Endothelial cell of umbilical vein (primary cell): ENCODE data around the gene BACH2. TPM values are rescaled to one million over a fixed set of nuclear protein-coding genes. Genes with fewer than 3 reads are reported as not detected.

Experiments
- BruUV-seq: library from RNA; stranded (reverse); fragments of 400-500 nt; replicated peaks from 2 replicates; lab custom pipeline; 2021; lab: Mats Ljungman, UMichigan
- CTCF ChIA-PET: fragments of 300-600, 350-600 bp; sonication (Branson Sonifier 250); formaldehyde crosslinking; loops from one replicate; lab custom pipeline; 2021; ENCODE audit warnings: antibody characterized with exemption, inconsistent platforms; lab: Charles Lee
- POLR2A ChIA-PET: fragments of 300-600, 350-600 bp; sonication (Branson Sonifier 250); formaldehyde crosslinking; loops from one replicate; lab custom pipeline; 2021; ENCODE audit warnings: antibody characterized with exemption, inconsistent platforms; lab: Charles Lee
- DNase-seq: peaks from one replicate; pipeline ENCODE4 v3.0.0-alpha.2; 2011; ENCODE audit warnings: low read depth, low spot score
- FAIRE-seq: peaks from 2 replicates; lab custom pipeline; 2011; peaks lifted over from hg19 to GRCh38; lab: Jason Lieb, UNC
- H2AFZ ChIP-seq: 2 replicates; pipeline ENCODE4 v1.6.0; 2012; ENCODE audit warnings: low read depth, low read length, control low read depth, inconsistent platforms
- H3K27ac ChIP-seq: 2 replicates; pipeline ENCODE4 v1.5.1; 2011; ENCODE audit warnings: low read depth, mild to moderate bottlenecking, control low read depth, low read length, moderate library complexity; ENCODE audit not compliant: insufficient read depth
- H3K27me3 ChIP-seq, 2 experiments: 2 replicates each; pipeline versions ENCODE4 v1.6.0 to v1.6.1; 2011; ENCODE audit warnings: low read length in 2 of 2, mixed read lengths in 1 of 2; ENCODE audit not compliant: control insufficient read depth in 2 of 2, insufficient read depth in 2 of 2
- H3K36me3 ChIP-seq, 2 experiments: 2 replicates in 1 of 2; 3 replicates in 1 of 2; pipeline ENCODE4 v1.5.1; 2011; ENCODE audit warnings: low read length in 2 of 2, mild to moderate bottlenecking in 1 of 2, moderate library complexity in 1 of 2; ENCODE audit not compliant: control insufficient read depth in 2 of 2, insufficient read depth in 2 of 2; ENCODE audit errors: extremely low read depth in 1 of 2
- H3K4me1 ChIP-seq: 3 replicates; pipeline ENCODE4 v1.5.1; 2011; ENCODE audit warnings: mild to moderate bottlenecking, low read length; ENCODE audit not compliant: control insufficient read depth, insufficient read depth; ENCODE audit errors: extremely low read depth
- H3K4me2 ChIP-seq: 2 replicates; pipeline ENCODE4 v1.6.1; 2011; ENCODE audit warnings: low read length, control low read depth, mixed read lengths; ENCODE audit not compliant: insufficient read depth
- H3K4me3 ChIP-seq, 3 experiments: fragments of 200-600 bp in 1 of 3; sonication (generic), shearing (Covaris generic) in 1 of 3; replicated peaks in 1 of 3; 2 replicates each; pipeline ENCODE4 v1.5.1; 2011 to 2016; ENCODE audit warnings: control low read depth in 3 of 3, low read length in 3 of 3, mild to moderate bottlenecking in 2 of 3, inconsistent platforms in 1 of 3, low read depth in 1 of 3, moderate library complexity in 1 of 3; ENCODE audit not compliant: insufficient read depth in 1 of 3
- H3K79me2 ChIP-seq: 2 replicates; pipeline ENCODE4 v1.6.0; 2012; ENCODE audit warnings: low read length, inconsistent platforms; ENCODE audit not compliant: control insufficient read depth, insufficient read depth
- H3K9ac ChIP-seq: replicated peaks from 2 replicates; pipeline ENCODE3; 2011; ENCODE audit warnings: low read length, control low read depth; ENCODE audit not compliant: insufficient read depth; ENCODE audit errors: extremely low read depth
- H3K9me1 ChIP-seq: replicated peaks from 3 replicates; pipeline ENCODE4 v1.6.0; 2011; ENCODE audit warnings: mild to moderate bottlenecking, low read length; ENCODE audit not compliant: control insufficient read depth, insufficient read depth; ENCODE audit errors: extremely low read depth
- H3K9me3 ChIP-seq: replicated peaks from 2 replicates; pipeline ENCODE4 v1.5.1; 2012; ENCODE audit warnings: low read length, inconsistent platforms; ENCODE audit not compliant: control insufficient read depth, insufficient read depth
- H4K20me1 ChIP-seq: replicated peaks from 2 replicates; pipeline ENCODE3; 2011; ENCODE audit warnings: mild to moderate bottlenecking, low read length; ENCODE audit not compliant: control insufficient read depth, insufficient read depth; ENCODE audit errors: extremely low read depth
- CTCF ChIP-seq, 2 donors: IDR thresholded peaks; 1 replicate in 1 of 2; 2 replicates in 1 of 2; pipeline ENCODE4 v1.5.1; 2011; ENCODE audit warnings: low read length in 2 of 2, mild to moderate bottlenecking in 2 of 2, moderate library complexity in 2 of 2, control low read depth in 1 of 2, inconsistent platforms in 1 of 2, low read depth in 1 of 2; ENCODE audit not compliant: insufficient read depth in 1 of 2; ENCODE audit errors: extremely low read depth in 1 of 2
- JUN ChIP-seq: IDR thresholded peaks from 2 replicates; pipeline ENCODE4 v1.6.1; 2011; ENCODE audit warnings: borderline replicate concordance, low read depth; ENCODE audit not compliant: insufficient read length, insufficient read depth
- MAX ChIP-seq: IDR thresholded peaks from 2 replicates; pipeline ENCODE4 v1.6.1; 2011; ENCODE audit not compliant: insufficient read depth, insufficient read length
- POLR2A ChIP-seq: IDR thresholded peaks from 2 replicates; pipeline ENCODE4 v1.6.1; 2012; ENCODE audit warnings: low read depth, mild to moderate bottlenecking, control low read depth, low read length
- POLR2AphosphoS5 ChIP-seq: IDR thresholded peaks from 2 replicates; pipeline ENCODE4 v1.6.1; 2012; ENCODE audit warnings: low read depth, mild to moderate bottlenecking, control low read depth, low read length, moderate library complexity; ENCODE audit not compliant: insufficient read depth
- dilution Hi-C: fragments of 300-500 bp; cut with MboI; formaldehyde crosslinking; loops from one replicate; pipeline ENCODE4 v1.15.0; 2019; ENCODE audit warnings: low sequenced_read_pairs; ENCODE audit not compliant: extremely low pct_ligation_motif_present
- intact Hi-C: fragments of 100-400 bp; cut with micrococcal nuclease; formaldehyde crosslinking; loops from one replicate; pipeline ENCODE4 v1.10.0; 2022
- polyA plus RNA-seq, 4 experiments: library from polyadenylated mRNA; depleted of rRNA in 3 of 4; stranded (reverse) in 3 of 4; unstranded in 1 of 4; fragments of >200 nt; gene quantifications; 2 replicates each; pipeline versions ENCODE4 v1.2.1 to v1.2.3, GENCODE V29; 2011 to 2012; ENCODE audit warnings: missing spikeins in 1 of 4
- total RNA-seq: library from RNA; stranded (reverse); gene quantifications from 2 replicates; pipeline ENCODE4 v1.2.3, GENCODE V29; 2021

Gene BACH2
- total and polyA plus RNA-seq, 2 donors (not counting 3 experiments of a cell fraction or from before 2014, with no cell fraction given): 1.7 to 5.6 TPM

- DNase-seq: no peak
- Histone ChIP-seq H3K4me2 (no peak overlapping the region), H3K4me3 (no peak overlapping the region), H2AFZ (no peak overlapping the region), H4K20me1 (no peaks in the 10 kb centered on the region), H3K79me2 (no peaks in the 10 kb centered on the region), H3K27ac (no peak overlapping the region), H3K9me1 (no peaks in the 10 kb centered on the region), H3K4me1 (peaks cover 4% of the 10 kb centered on the region), H3K36me3 (no peaks in the 10 kb centered on the region), H3K9ac (no peak overlapping the region), H3K27me3 (peaks cover 2% of the 10 kb centered on the region in 2 experiments), H3K9me3 (no peaks in the 10 kb centered on the region)
- ChIA-PET POLR2A (no interaction called here), CTCF (interaction anchor here (1.3 kb wide), 1 partner anchor 128 kb away, joined by 3 read pairs; no protein-coding TSS in a partner anchor)
- no TSS peak for BruUV-seq
- FAIRE-seq: no peak
- dilution Hi-C loops (no loop called here), intact Hi-C loops (no loop called here)
- TF ChIP-seq POLR2A: no peak
- TF ChIP-seq POLR2AphosphoS5: no peak
- TF ChIP-seq CTCF (IDR thresholded peaks at IDR 0.05; ENCODE audit: extremely low read depth in 1 of 2, insufficient read depth in 1 of 2, low read depth in 1 of 2, low read length in 2 of 2): no peak
- TF ChIP-seq MAX: no peak
- TF ChIP-seq JUN: no peak
These were observed 227.7 kb downstream of the BACH2 start for GRCh38 chr6:90068703-90069523.
